HG02943 (cell line): ENCODE measurements around the gene PDXDC1.
"Not testable (repeated sequence)": the region's sequence is repeated elsewhere in the genome, so short reads cannot be mapped to it uniquely, and the experiment has no call there.

Source experiments
- ATAC-seq: cut with Tn5 transposase; IDR thresholded peaks from one replicate; pipeline ENCODE4 v1.9.1; 2021; ENCODE audit warnings: mild to moderate bottlenecking, low read depth, moderate library complexity; ENCODE audit not compliant: unreplicated experiment

PDXDC1 gene, protein sequence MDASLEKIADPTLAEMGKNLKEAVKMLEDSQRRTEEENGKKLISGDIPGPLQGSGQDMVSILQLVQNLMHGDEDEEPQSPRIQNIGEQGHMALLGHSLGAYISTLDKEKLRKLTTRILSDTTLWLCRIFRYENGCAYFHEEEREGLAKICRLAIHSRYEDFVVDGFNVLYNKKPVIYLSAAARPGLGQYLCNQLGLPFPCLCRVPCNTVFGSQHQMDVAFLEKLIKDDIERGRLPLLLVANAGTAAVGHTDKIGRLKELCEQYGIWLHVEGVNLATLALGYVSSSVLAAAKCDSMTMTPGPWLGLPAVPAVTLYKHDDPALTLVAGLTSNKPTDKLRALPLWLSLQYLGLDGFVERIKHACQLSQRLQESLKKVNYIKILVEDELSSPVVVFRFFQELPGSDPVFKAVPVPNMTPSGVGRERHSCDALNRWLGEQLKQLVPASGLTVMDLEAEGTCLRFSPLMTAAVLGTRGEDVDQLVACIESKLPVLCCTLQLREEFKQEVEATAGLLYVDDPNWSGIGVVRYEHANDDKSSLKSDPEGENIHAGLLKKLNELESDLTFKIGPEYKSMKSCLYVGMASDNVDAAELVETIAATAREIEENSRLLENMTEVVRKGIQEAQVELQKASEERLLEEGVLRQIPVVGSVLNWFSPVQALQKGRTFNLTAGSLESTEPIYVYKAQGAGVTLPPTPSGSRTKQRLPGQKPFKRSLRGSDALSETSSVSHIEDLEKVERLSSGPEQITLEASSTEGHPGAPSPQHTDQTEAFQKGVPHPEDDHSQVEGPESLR

DNA sequence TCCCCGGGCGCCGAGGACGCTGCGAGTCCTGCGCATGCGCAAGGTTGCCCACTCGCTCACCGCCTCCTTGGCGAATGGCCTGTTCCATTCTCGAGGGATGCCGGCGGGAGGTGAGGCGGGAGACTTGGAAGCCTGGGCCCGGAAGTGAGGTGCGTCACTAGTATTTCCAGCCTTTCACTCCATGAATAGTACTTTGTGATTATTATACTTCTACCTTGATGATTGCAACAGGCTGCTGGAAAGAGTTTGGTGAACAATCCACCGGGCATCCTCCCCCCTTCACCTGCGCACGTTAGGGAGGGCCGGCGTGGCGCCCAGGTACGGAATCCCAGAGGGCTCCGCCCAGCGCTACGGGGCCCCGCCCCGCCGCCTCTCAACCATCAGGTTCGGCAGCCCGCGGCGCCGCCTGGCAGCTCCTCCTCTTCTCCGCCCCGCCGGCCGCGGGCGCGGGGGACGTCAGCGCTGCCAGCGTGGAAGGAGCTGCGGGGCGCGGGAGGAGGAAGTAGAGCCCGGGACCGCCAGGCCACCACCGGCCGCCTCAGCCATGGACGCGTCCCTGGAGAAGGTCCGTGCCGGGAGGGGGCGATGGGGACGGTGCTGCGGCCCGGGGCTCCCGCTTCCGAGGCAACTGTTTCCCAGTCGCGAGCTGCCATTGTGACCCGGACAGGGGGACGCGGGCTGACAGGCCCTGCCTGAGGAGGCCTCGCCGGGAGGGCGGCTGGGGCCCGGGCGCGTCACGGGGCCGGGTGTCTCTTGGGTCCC lies at the start of gene PDXDC1:
PDXDC1 (plus strand) TSS at position 371 of the 762 bp plus-strand sequence; CDS start at position 545, 174 bp downstream.
- ATAC-seq, result peak; percentile 92

DNA sequence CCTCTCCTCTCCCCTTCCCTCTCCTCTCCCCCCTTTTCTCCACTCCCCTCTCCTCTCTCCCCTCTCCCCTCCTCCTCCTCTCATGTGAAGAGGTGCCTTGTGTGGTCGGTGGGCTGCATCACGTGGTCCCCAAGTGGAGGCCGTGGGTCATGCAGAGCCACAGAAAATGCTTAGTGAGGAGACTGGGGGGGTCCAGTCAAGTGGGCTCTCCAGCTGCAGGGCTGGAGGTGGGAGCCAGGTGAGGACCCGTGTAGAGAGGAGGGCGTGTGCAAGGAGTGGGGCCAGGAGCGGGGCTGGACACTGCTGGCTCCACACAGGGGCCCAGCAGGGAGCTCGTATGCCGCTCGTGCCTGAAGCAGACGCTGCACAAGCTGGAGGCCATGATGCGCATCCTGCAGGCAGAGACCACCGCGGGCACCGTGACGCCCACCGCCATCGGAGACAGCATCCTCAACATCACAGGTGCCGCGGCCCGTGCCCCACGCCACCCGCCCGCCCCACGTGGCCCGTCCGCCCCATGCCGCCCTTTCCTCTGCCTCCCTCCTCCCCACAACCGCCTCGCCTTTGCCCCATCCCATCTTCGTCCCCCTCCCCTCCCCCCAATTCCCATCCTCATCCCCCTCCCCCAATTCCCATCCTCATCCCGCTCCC lies 46.6 kb upstream of the PDXDC1 start:
- ATAC-seq, result not testable (repeated sequence)

GRCh38 chr16:14929176-14929575 lies 45.6 kb upstream of the PDXDC1 start:
- ATAC-seq, result not testable (repeated sequence)

GRCh38 chr16:14930246-14930645 lies 44.6 kb upstream of the PDXDC1 start:
- not testable (repeated sequence) for ATAC-seq

DNA sequence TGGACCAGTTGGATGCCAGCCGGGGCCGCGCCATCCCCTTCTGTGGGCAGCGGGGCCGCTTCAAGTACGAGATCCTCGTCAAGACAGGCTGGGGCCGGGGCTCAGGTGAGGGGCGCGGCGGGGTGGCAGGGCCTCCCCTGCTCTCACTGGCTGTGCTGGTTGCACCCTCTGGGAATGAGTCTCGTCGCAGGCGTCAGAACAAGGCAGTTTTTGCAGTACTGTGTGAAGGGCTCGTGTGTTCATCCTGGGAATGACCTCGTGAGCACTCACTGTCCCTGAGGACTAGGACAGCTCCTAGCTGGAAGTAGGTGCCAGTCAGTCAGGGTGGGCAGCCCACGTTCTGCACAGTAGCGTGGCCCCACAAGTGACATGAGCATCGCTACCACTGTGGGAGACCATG lies 43.9 kb upstream of the PDXDC1 start:
- not testable (repeated sequence) for ATAC-seq

- ATAC-seq, result not testable (repeated sequence)
These were observed 42.0 kb upstream of the PDXDC1 start for GRCh38 chr16:14932581-14933375.

DNA sequence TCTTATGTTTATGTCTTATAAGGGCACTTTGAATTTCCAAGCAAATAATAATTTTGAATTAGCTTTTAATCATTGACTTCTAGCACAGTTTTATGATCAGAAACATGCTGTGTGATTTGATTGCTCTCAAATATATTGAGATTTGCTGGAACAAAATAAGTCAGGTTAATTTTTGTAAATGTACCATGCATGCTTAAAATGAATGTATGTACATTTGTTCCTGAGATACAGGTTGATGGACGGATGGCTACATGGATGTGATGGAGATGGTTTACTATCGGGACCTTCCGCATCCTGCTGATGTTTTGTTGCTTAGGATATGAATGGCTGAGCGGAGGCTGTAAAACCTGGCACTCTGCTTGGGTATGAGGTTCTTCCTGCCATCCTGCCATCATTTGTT lies 37.7 kb upstream of the PDXDC1 start, which contains the start of gene NPIPA1:
NPIPA1 (plus strand) TSS at position 301 of the 400 bp plus-strand sequence; CDS start at position 301, 0 bp downstream.
- not testable (repeated sequence) for ATAC-seq

DNA sequence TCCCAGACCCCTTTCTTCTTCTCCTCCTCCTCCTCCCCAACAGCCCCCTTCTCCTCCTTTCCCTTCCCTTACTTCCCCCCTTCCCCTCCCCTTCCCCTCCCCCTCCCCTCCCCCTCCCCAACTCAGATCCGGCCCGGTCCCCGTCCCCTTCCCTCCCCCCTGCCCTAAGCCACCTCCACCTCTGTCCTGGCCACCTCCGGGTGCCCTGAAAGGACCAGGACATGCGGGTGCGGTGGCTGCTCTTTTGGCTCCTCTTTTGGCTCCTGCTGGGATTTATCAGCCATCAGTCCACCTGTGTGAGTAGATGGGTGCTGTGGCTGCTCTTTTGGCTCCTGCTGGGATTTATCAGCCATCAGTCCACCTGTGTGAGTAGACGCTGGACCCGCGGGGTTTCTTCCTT lies 36.8 kb upstream of the PDXDC1 start:
- not testable (repeated sequence) for ATAC-seq

- not testable (repeated sequence) for ATAC-seq
These were observed 32.1 kb upstream of the PDXDC1 start for GRCh38 chr16:14942686-14943085.

DNA sequence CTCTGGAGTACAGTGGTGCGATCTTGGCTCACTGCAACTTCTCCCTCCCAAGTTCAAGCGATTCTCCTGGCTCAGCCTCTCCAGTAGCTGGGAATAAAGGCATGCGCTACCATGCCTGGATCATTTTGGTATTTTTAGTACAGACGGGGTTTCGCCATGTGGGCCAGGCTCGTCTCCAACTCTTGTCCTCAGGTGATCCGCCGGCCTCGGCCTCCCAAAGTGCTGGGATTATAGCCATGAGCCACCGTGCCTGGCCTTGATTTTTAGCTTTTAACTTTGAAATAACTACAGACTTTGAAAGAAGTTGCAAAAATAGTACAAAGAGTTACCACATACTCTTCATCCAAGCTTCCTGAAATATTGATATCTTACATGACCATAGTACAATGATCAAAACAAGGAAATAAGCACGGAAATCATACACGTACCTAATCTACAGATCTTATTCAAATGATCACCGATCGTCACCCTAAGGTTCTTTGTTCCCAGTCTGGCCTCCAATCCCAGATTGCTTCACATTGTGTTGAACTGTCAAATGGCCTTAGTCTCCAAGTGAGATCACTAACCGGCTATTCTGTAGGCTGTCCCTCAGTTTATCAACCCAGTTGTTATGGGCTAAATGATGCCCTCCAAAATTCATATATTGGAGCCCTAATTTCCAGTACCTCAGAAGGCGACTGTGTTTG lies 19.1 kb upstream of the PDXDC1 start:
- ATAC-seq, result no peak

DNA sequence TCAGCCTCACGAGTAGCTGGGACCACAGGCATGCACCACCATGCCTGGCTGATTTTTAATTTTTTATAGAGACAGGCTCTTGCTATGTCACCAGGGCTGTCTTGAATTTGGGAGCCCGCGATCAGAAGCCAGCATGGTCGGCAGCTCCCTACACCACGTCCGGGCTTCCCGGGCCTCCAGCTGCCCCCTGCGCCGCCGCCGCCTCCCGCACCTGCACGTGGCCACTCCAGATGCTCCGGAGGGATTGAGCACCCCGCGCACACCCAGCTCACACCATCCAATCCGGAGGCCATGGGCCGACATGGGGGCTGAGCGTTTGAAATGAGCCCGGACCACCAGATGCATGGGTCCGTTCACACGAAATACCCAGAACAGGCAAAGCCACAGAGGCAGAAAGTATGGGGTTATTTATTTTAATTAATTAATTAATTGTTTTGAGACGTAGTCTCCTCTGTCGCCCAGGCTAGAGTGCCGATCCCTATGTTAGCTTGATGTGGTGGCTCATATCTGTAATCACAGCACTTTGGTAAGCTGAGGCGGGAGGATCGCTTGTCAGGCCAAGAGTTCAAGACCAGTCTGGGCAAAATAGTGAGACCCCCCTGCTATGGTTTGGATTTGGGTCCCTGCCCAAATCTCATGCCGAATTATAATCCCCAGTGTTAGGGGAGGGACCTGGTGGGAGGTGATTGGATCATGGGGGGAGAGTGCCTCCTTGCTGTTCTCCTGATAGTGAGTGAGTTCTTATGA lies 17.1 kb upstream of the PDXDC1 start:
- ATAC-seq, result no peak

DNA sequence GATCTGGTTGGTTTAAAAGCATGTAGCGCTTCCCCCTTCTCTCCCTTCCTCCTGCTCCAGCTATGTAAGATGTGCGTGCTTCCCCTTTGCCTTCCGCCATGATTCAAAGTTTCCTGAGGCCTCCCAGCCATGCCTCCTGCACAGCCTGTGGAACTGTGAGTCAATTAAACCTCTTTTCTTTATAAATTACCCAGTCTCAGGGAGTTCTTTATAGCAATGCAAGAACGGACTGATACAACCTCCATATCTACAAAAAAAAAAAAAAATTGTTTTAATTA lies 16.6 kb upstream of the PDXDC1 start:
- ATAC-seq, result no peak

GRCh38 chr16:14958970-14959369 lies 15.9 kb upstream of the PDXDC1 start:
- no peak for ATAC-seq

GRCh38 chr16:14961405-14962186 lies 13.2 kb upstream of the PDXDC1 start:
- ATAC-seq, result no peak

DNA sequence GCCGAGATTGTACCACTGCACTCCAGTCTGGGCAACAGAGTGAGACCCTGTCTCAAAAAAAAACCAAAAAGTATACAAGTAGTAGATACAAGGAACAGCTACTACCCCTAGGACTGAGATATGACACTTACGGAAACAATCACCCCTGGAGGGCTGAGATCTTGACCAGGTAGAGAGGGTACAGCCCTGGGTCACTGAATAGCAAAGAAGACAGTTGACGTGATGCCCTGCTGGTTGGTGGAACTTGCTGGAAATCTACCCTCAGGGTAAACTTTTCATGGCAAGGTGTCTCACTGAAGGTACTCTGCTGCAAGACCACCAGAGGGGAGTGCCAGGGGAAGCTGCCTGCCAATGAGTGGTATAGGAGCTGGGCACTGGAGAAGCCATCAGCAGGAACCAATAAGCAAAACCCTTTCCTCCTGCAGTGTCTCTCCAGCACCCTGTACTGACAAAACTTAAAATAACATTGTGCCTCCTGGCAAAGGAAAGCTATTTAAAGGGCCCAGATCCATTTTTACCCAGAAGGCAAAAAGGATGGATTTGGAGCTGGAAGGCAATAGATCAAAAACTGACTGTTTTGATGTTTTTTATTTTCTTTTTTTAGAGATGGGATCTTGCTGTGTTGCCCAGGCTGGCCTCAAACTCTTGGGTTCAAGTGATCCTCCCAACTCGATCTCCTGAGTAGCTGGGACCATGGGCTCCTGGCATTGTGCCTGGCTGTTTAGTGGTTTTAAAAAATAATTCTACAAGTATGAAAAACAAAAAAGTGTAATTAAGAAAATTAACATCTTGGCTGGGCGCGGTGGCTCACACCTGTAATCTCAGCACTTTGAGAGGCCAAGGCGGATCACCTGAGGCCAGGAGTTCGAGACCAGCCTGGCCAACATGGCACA lies 11.3 kb upstream of the PDXDC1 start:
- ATAC-seq, result no peak

GRCh38 chr16:14965328-14965727 lies 9.5 kb upstream of the PDXDC1 start:
- ATAC-seq, result no peak

- ATAC-seq, result not testable (repeated sequence)
These were observed 5.0 kb upstream of the PDXDC1 start for GRCh38 chr16:14969795-14970194.
